ENCODE measurements around the gene ZNF446. TPM values are rescaled to one million over a fixed set of nuclear protein-coding genes. Genes with fewer than 3 reads are reported as not detected.

Gene ZNF446
- total RNA-seq, 1 donor from 2014 or later: 4.9 TPM

DNA sequence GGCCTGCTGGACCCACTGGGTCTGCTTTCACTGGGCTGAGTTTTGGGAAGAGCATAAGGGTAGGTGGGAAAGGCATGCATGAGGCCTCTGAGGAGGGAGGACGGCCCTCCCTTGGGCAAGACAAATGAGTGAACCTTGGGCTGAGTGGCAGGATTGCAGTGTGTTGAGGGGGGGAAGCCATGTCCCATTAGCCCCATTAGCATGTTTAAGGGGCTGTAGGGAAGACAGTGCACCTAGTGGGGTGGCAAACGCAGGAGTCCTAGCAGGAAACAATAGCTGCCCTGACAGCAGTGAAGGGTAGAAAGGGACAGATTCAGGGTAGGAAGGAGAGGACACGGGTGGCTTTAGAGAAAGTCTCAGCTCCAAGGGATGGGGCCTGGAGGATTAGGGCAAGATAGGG, 46.6 kb downstream of the ZNF446 start:
- DNase-seq (ENCODE audit: low read depth, low spot score): no peak

DNA sequence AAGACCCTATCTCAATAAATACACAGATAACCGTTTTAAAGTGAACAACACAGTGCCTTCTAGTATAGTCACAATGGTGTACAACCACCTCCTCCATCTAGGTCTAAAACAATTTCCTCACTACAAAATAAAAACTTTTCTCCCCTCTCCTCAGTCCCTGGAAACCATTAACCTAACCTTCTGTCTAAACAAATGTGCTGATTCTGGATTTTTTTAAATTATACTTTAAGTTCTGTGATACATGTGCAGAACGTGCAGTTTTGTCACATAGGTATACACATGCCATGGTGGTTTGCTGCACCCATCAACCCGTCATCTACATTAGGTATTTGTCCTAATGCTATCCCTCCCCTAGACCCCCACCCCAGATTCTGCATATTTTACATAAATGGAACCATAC, 53.3 kb downstream of the ZNF446 start:
- DNase-seq (ENCODE audit: low read depth, low spot score): no peak

Other genes with a start within 250 kb of the ZNF446 start
- 54.7 and 73.2 TPM in 2 replicates for gene ZNF544, start 247.4 kb upstream of the ZNF446 start, total RNA-seq
- 3.7 and 3.8 TPM in 2 replicates for gene ZNF8, start 197.4 kb upstream of the ZNF446 start, total RNA-seq
- 13.2 and 19.3 TPM in 2 replicates for gene ERVK3-1, start 171.0 kb upstream of the ZNF446 start, total RNA-seq
- 1.8 and 3.2 TPM in 2 replicates for gene ZSCAN22, start 149.4 kb upstream of the ZNF446 start, total RNA-seq
- 2.2 and 5.3 TPM in 2 replicates for gene A1BG, start 122.9 kb upstream of the ZNF446 start, total RNA-seq
- 0.53 and 0.67 TPM in 2 replicates for gene ZNF497, start 113.6 kb upstream of the ZNF446 start, total RNA-seq
- 1.1 and 1.8 TPM in 2 replicates for gene ZNF837, start 95.3 kb upstream of the ZNF446 start, total RNA-seq
- gene RPS5, start 89.1 kb upstream of the ZNF446 start, total RNA-seq: 2,163 and 2,639 TPM in 2 replicates
- 0.18 TPM in 1 of 2 replicates, not detected in the other for gene RNF225, start 80.7 kb upstream of the ZNF446 start, total RNA-seq
- 16.2 and 20.3 TPM in 2 replicates for gene ZNF584, start 67.7 kb upstream of the ZNF446 start, total RNA-seq
- 4.7 and 7.5 TPM in 2 replicates for gene ZNF132, start 36.2 kb upstream of the ZNF446 start, total RNA-seq
- 10.0 and 11.4 TPM in 2 replicates for gene ZNF324B, start 24.7 kb upstream of the ZNF446 start, total RNA-seq
- gene ZNF324, start 9.3 kb upstream of the ZNF446 start, total RNA-seq: 12.6 and 12.7 TPM in 2 replicates
- 6.3 and 14.8 TPM in 2 replicates for gene SLC27A5, start 35.6 kb downstream of the ZNF446 start, total RNA-seq
- 6.0 and 6.5 TPM in 2 replicates for gene ZBTB45, start 43.5 kb downstream of the ZNF446 start, total RNA-seq
- gene TRIM28, start 67.7 kb downstream of the ZNF446 start, total RNA-seq: 526 and 542 TPM in 2 replicates
- 114 and 145 TPM in 2 replicates for gene CHMP2A, start 78.8 kb downstream of the ZNF446 start, total RNA-seq
- 106 and 111 TPM in 2 replicates for gene UBE2M, start 82.3 kb downstream of the ZNF446 start, total RNA-seq
- gene MZF1, start 97.0 kb downstream of the ZNF446 start, total RNA-seq: 9.0 and 10.6 TPM in 2 replicates